ENCODE data around the gene SMAD3.

Gene SMAD3

DNA sequence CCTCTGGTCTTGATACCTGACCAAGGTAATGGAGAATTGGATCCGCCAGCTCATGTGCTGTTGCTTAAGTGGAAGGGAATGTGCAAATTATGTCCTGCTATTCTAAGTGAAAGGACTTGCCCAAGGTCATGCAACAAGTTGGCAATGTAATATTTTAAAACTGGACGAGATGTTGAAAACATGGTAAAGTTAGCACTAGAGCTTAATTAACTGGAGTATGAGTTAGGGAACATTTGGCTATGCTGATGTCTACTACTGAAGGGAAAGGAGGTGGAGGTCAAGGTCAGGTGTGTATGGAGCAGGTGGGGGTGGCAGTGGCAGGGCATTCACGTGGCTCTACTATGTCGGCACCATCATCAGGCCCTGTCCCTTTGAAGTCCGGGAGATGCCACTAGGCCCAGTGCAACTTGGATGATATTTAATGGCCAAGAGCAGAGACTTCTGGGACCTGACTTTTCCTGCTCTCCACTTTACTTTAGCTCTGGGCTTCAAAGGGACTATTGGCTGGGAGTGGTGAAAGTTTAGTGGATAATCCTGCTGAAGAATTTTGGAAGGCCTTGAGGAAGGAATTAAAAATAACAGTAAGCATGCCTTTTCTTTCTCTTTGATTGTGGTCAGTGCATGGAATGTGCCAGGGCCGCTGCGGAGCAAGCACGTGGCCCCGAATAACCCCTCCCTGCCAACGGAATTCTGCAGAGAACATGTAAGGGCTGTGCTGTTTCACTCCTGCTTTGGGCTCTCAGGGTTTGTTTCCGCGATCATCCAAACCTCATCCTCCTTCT is 14.9 kb downstream of the SMAD3 start:
- peak in 1 of 58 donors; percentile 37 for DNase-seq

- peak in 26 of 58 donors; percentile 13 to 66 (median 34) for DNase-seq
These were observed 15.6 kb downstream of the SMAD3 start for GRCh38 chr15:67080900-67081431.

DNA sequence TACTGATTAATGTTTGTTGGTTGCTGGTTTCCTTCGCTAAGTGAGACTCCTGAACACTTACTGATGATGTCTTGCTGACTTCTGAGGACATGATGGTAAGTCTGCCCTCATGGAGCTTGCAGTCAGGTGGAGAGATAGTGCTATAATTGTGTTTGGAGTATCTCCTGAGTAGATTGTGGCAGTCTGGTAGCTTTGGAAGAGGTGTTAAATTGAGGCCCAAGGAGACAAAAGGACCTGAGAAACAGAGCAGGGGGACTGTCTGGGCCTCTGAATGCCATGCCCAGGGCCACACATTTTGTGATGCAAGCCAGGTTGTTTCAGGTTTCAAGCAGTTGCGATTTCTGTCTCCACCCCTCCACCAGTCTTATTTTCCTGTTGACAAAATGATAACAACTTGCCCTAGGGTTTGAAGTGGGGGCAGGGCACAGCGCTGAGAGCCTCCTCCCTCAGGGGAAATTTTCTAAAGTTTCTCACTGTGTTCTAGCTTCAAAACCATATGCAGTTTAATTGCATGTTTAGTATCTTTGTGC is 16.7 kb downstream of the SMAD3 start:
- no peak for DNase-seq

DNA sequence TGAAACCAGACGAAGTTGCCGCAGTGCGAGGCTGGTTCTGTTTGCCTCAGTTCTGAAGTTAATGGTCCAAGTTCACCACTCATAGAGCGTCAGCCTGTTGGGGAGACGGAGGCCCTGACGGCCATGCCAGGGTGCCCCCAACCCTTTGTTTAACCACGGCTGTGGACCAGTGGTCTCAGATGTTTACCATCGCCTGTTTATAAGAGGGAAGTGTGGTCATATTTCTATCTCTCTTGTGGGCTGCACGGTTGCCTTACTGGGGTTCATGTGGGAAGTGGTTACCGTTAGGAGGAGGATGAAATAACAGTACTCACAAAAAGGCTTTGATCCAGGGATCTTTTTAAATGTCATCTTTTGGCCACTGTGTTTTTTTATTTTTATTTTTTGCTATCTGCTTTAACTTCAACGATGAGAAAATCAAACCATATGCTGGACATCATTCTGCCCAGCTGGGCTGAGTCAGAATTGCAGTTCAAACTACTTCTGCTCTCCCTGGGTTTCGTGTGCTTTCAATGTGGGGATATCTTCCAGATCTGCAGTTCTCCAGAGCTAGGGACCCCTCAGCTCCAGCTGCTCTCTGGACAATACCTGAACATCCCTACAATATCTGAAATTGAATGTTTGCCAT is 17.8 kb downstream of the SMAD3 start:
- DNase-seq: no peak

GRCh38 chr15:67084561-67084960 is 19.2 kb downstream of the SMAD3 start:
- no peak for DNase-seq

- DNase-seq: no peak
These were observed 19.9 kb downstream of the SMAD3 start for GRCh38 chr15:67085237-67085817.

- peak in 5 of 58 donors; percentile 16 to 44 (median 29) for DNase-seq
These were observed 20.6 kb downstream of the SMAD3 start for GRCh38 chr15:67085818-67086636.

- no peak for DNase-seq
These were observed 21.2 kb downstream of the SMAD3 start for GRCh38 chr15:67086637-67086914.

- no peak for DNase-seq
These were observed 22.2 kb downstream of the SMAD3 start for GRCh38 chr15:67087507-67088172.

- DNase-seq: peak in 8 of 58 donors; percentile 11 to 40 (median 23)
These were observed 24.1 kb downstream of the SMAD3 start for GRCh38 chr15:67089217-67090193.

GRCh38 chr15:67090297-67091070 is 25.1 kb downstream of the SMAD3 start:
- no peak for DNase-seq

GRCh38 chr15:67091071-67091979 is 25.9 kb downstream of the SMAD3 start:
- DNase-seq: no peak

DNA sequence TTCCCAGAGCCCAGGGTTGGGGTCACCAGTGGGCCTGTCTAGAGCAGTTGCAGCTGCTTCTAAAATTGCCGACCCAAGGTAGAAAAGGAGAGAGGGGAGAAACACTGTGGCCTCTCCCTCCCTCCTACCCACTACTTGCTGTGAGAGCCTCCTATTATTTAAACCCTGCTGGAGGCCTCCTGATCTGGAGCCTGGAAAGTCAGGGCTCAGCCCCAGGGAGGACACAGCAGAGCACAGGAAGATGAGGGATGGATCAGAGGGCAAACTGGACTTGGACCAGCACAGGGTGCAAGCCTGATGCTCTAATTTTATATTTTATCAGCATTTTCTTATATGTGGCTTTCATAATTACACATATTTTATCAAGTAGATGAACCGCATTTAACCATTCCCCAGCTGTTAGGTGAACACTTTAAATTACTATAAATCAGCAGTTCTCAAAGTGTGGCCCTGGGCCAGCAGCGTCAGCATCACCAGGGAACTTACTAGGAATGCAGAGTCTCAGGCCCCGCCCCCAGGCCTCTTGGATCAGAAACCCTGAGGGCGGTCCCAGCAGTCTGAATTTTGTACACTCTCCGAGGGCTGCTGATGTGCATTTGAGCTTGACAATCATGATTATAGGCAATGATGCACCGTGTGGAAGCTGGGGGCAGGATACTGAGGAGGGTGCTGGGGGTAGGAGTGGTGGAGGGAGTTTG is 26.7 kb downstream of the SMAD3 start:
- DNase-seq: no peak

- DNase-seq: no peak
These were observed 27.5 kb downstream of the SMAD3 start for GRCh38 chr15:67092752-67093503.

- DNase-seq: peak in 22 of 58 donors; percentile 9 to 57 (median 28)
These were observed 28.1 kb downstream of the SMAD3 start for GRCh38 chr15:67093504-67093862.

Measured in anterior cingulate cortex (tissue), 58 donors.